ENCODE results near the gene C17orf50.

Gene C17orf50

DNA sequence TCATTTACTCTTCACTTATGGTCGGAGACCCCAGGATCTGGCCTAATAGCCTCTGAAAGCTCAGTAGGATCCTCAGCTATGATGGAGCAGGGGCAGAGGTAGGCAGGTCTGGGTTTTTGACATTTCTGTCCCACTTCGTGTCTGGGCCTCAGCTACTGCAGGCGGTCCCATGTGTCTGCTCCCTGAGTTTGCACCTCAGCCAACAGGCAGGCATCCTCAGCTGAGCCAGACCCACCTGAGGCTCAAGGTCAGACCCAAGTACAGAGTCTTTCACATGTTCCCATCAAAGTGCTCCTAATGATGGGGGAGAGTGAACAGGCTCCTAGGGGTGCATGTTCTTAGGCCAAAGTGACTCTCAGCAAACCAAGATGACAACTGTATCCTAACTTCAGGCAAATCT lies 32.1 kb upstream of the C17orf50 start:
- Mint-ChIP-seq H3K9me3 (no peaks in the 10 kb centered on the region), H3K27ac (no peak overlapping the region), H3K4me1 (peaks cover 15 to 28% of the 10 kb centered on the region in 2 donors), H3K27me3 (peaks cover 10 to 13% of the 10 kb centered on the region in 2 donors), H3K36me3 (peaks cover 34 to 54% of the 10 kb centered on the region in 2 donors), H3K4me3 (no peak overlapping the region)
- ATAC-seq (replicated peaks) = no peak
- DNase-seq = no peak

DNA sequence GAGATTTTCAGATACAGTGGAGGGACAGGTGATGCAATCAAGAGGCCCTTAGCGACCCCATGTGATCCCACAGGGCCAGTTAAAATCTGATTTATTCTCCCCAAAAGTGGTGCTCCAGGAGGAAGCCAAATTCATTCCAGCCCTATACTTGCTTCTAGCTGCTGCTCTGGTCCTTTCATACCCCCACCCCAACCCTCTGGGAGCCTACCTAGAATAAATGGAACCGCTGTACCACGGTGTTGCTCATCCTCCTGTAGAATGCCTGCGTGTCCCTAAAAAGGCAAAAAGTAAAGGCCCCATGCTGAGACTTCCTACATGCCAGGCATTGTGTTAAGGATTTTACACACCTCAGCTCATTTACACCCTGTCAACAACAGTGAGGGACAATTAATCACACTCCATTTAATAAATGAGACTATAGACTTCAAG lies 31.3 kb upstream of the C17orf50 start:
- no peak overlapping the region for H3K4me3 Mint-ChIP-seq
- H3K27me3 Mint-ChIP-seq = peaks cover 10 to 13% of the 10 kb centered on the region in 2 donors
- DNase-seq = no peak
- H3K36me3 Mint-ChIP-seq = peaks cover 26 to 45% of the 10 kb centered on the region in 2 donors
- ATAC-seq (replicated peaks) = no peak
- H3K27ac Mint-ChIP-seq = no peak overlapping the region
- no peaks in the 10 kb centered on the region for H3K9me3 Mint-ChIP-seq
- H3K4me1 Mint-ChIP-seq = peaks cover 15 to 28% of the 10 kb centered on the region in 2 donors

DNA sequence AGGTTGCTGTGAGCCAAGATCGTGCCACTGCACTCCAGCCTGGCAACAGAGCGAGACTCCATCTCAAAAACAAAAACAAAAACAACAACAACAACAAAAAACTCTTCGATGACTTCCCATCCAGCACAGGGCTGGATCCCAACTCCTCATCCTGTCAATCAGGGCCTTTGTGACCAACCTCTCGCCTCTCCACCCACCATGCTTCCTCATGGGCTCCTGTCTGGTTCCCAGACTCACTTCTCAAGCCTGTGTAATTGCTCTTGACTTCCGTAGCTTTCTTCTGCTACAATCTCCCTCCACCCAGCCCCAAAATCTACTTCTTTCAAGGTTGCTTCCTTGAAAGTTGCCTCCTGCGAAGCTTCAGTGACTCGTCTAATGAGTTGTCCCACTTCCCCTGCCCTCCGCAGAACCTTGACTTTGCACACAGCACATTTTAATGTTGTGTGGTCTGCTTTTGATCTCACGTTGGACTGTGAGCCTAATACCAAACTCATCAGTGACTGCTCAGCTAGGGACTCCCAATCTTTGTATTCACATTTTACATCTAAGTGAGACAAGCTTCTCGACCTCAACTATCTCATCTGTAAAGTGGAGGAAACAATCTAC lies 30.2 kb upstream of the C17orf50 start:
- H3K27ac Mint-ChIP-seq = no peak overlapping the region
- H3K36me3 Mint-ChIP-seq = peaks cover 16 to 34% of the 10 kb centered on the region in 2 donors
- H3K27me3 Mint-ChIP-seq = peaks cover 10 to 13% of the 10 kb centered on the region in 2 donors
- H3K9me3 Mint-ChIP-seq = no peaks in the 10 kb centered on the region
- ATAC-seq (replicated peaks) (no peak), DNase-seq (no peak)
- peaks cover 15 to 28% of the 10 kb centered on the region in 2 donors for H3K4me1 Mint-ChIP-seq
- H3K4me3 Mint-ChIP-seq = peak overlapping the region; percentile 77 to 80

DNA sequence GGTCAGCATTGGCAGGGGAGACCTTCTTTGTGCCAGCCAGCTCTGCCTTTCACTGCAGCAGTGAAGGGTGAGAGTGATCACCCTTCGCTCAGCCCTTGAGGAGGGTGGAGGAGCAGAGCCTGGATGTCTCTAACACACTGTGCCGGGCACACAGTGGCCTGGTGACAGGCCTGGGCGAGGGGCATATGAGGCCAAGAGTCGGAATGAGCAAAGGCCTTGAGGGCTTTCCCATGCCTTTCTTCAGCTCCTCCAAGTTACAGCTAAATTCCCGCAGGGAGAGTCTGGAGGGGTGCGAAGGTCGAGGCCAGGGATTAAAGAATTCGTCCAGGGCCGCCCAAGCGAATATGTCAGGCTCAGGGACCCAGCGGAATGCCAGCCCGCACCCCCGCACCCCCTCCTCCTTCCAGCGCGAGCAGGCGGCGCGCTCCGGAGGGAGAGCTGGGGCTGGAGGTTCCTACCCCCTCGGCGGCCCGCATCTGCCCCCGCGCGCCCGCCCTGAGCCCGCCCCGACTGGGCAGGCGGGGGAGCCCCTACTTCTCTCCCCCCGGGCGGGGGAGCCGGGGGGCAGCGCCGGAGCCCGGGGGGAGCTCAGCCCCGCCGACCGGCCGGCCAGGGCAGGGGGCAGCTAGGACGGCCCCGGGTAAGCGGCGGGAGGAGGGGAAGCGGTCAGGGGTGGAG lies 29.3 kb upstream of the C17orf50 start, which contains the start of gene RASL10B:
Gene RASL10B (plus strand): TSS at position 401 of the 678 bp plus-strand sequence. CDS start 3,546 bp downstream, outside the sequence.
- Mint-ChIP-seq H3K9me3 (no peaks in the 10 kb centered on the region), H3K27me3 (peaks cover 10 to 13% of the 10 kb centered on the region in 2 donors), H3K27ac (peak within 1 kb of the TSS; percentile 56), H3K36me3 (peaks cover 10 to 28% of the 10 kb centered on the region in 2 donors), H3K4me3 (peak within 1 kb of the TSS; percentile 77 to 80), H3K4me1 (peaks cover 15 to 28% of the 10 kb centered on the region in 2 donors)
- ATAC-seq (replicated peaks) (peak; percentile 75 to 76), DNase-seq (no peak)

DNA sequence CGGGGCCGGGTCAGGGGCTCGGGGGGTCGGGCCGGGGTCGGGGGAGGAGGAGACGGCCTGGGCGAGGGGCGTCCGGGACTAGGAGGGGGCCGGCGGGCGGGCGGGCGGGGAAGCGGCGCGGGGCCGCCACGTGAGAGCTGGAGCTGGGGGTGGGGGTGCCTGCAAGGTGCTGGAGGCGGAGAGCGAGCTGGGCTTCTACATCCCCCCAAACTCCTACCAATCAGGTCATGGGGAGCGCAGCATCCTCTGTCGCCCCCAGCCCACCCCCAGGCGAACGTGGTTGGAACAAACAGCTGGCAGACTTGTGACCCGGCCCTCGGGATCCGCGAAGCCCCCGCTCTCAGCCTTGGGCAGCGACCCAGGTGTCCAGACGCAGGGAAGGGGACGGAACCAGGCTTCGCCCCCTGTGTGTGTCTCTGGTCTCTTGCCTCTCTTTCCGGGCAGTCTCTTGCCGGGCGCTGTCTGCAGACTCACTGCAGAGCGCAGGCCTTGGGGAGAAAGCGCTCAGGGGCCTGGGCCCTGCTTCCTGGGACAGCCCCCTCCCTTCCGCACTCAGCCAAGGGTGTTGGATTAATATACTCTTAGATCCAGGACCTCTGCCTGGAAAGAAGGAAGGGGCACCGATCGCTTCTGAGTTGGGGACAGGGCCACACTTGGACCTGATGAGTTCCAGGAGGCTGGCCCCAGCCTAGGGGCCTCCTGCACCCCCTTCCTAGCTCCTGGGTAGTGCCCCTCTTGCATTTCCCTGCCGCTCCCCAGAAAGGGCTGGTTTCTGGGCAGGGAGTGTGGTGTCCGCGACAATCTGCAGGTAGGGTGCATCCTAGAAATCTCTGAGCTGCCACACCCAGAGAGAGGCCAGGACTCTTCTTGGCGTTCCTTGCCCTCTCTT lies 28.5 kb upstream of the C17orf50 start:
- DNase-seq (no peak), ATAC-seq (replicated peaks) (peak in 1 of 2 donors; percentile 6)
- Mint-ChIP-seq H3K9me3 (no peaks in the 10 kb centered on the region), H3K27me3 (peaks cover 10 to 13% of the 10 kb centered on the region in 2 donors), H3K4me3 (peak overlapping the region; percentile 50 to 54), H3K36me3 (peaks cover 10 to 28% of the 10 kb centered on the region in 2 donors), H3K27ac (no peak overlapping the region), H3K4me1 (peaks cover 15 to 28% of the 10 kb centered on the region in 2 donors)

DNA sequence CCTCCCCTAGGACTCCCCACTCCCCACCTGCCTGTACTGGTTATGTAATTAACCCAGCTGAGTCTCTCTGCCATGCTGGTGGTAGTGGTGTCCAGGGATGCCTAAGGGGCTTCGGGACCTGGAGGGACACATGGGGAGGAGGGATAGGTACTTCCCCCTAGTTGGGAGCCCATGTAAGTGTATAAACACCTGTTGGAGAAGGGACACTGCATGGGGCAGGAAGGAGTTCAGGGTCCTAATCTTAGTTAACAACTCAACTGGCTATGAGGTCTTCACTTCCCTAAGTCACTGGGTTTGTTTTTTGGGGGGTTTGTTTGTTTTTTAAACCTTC lies 27.9 kb upstream of the C17orf50 start:
- no peaks in the 10 kb centered on the region for H3K9me3 Mint-ChIP-seq
- H3K36me3 Mint-ChIP-seq = peaks cover 10 to 24% of the 10 kb centered on the region in 2 donors
- peaks cover 15 to 28% of the 10 kb centered on the region in 2 donors for H3K4me1 Mint-ChIP-seq
- peak overlapping the region in 1 of 2 donors; percentile 6 for H3K4me3 Mint-ChIP-seq
- H3K27ac Mint-ChIP-seq = no peak overlapping the region
- ATAC-seq (replicated peaks) (no peak), DNase-seq (no peak)
- peaks cover 10 to 13% of the 10 kb centered on the region in 2 donors for H3K27me3 Mint-ChIP-seq

DNA sequence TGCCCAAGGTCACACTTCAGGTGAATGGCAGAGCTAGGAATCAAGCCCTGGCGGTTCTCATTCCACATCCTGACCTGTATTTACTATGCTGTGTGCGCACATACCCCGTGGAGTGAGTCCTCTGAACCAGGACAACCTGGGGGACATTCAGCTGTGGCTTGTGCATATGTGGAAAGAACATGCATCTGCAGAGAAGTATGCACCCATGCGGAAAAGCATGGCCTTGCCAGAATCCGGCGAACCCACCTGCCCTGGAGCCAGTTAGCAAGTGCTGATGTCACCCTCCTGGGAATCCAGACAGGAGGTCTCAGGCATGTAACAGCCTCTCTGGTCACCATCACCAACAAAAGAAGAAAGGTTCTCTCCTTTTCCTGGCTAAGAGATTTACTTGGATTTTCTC lies 27.3 kb upstream of the C17orf50 start:
- no peak overlapping the region for H3K27ac Mint-ChIP-seq
- H3K36me3 Mint-ChIP-seq = peaks cover 9 to 18% of the 10 kb centered on the region in 2 donors
- ATAC-seq (replicated peaks) = no peak
- peaks cover 15 to 28% of the 10 kb centered on the region in 2 donors for H3K4me1 Mint-ChIP-seq
- no peak overlapping the region for H3K4me3 Mint-ChIP-seq
- no peaks in the 10 kb centered on the region for H3K9me3 Mint-ChIP-seq
- DNase-seq = no peak
- peaks cover 10 to 13% of the 10 kb centered on the region in 2 donors for H3K27me3 Mint-ChIP-seq

DNA sequence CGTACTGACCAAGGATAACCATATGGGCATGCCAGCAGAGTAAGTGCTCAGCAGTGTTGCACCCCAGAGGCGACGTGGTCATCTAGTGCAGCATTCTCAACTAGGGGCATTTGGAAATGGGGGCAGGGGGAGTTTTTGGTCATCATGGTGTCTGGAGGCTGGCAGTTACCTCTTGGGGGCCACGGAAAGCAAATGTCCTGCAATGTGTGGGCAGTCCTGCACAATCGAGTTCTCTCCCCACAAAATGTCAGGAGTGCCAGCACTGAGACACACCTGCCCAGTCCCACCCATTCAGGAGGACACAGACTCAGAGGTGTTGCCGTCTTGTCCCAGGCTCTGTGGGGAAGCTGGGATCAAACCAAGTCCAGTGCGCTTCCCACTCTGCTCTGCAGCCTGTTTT lies 26.3 kb upstream of the C17orf50 start:
- H3K4me3 Mint-ChIP-seq = no peak overlapping the region
- DNase-seq (no peak), ATAC-seq (replicated peaks) (no peak)
- H3K9me3 Mint-ChIP-seq = no peaks in the 10 kb centered on the region
- H3K27me3 Mint-ChIP-seq = peaks cover 10 to 14% of the 10 kb centered on the region in 2 donors
- peaks cover 12 to 28% of the 10 kb centered on the region in 2 donors for H3K4me1 Mint-ChIP-seq
- H3K36me3 Mint-ChIP-seq = peaks cover 2 to 14% of the 10 kb centered on the region in 2 donors
- no peak overlapping the region for H3K27ac Mint-ChIP-seq

DNA sequence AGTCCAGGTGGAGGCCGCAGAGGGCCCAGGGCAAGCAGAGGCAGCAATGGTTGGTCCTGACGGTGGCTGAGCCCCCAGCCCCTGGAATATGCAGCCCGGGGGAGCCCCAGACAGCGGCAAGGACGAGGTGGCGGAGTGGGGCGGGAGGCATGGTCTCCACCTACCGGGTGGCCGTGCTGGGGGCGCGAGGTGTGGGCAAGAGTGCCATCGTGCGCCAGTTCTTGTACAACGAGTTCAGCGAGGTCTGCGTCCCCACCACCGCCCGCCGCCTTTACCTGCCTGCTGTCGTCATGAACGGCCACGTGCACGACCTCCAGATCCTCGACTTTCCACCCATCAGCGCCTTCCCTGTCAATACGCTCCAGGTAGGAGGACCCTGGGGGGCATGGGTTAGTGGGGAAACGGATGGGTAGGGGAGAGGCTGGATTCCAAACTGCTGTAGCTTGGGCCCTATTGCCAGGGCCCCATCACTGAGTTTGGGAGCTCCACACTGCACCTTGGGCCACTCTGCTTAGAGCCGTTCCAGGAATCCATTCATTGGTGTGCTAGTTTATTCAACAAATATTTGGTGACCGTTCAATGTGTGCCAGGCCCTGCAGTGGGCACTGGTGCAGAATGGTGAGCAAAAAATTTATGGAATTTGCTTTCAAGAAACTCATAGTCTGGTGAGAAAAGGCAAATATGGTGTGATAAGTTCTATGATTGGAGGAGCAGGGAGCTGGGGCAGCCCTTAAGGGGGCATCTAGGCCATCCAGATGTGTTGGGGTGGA lies 25.5 kb upstream of the C17orf50 start:
- H3K27ac Mint-ChIP-seq = no peak overlapping the region
- no peaks in the 10 kb centered on the region for H3K9me3 Mint-ChIP-seq
- peaks cover 16 to 21% of the 10 kb centered on the region in 2 donors for H3K27me3 Mint-ChIP-seq
- peaks cover 11 to 19% of the 10 kb centered on the region in 2 donors for H3K4me1 Mint-ChIP-seq
- peaks cover 0 to 10% of the 10 kb centered on the region in 2 donors for H3K36me3 Mint-ChIP-seq
- no peak for ATAC-seq (replicated peaks)
- no peak for DNase-seq
- H3K4me3 Mint-ChIP-seq = no peak overlapping the region

DNA sequence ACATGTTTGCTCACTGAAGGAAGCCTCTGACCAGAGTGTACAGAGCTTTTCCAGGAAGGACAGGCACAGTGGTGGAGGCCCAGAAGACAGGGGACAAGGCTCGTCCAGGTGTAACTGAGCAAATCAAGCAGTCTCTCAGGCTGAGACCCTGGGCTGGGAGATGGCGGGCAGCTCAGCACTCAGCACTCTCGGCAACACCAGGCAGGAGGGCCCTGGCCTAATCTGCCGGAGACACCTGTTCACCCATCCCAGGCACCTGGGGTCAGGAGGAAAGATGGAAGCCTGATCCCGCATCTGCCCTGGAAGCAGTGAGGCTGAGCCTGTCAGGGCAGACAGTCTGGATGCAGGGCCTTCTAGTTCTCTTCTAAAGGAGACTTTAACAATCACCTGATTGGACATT lies 24.5 kb upstream of the C17orf50 start:
- Mint-ChIP-seq H3K4me1 (peaks cover 1 to 10% of the 10 kb centered on the region in 2 donors), H3K27ac (no peak overlapping the region), H3K36me3 (no peaks in the 10 kb centered on the region), H3K9me3 (no peaks in the 10 kb centered on the region), H3K27me3 (peaks cover 7 to 20% of the 10 kb centered on the region in 2 donors), H3K4me3 (no peak overlapping the region)
- DNase-seq (no peak), ATAC-seq (replicated peaks) (no peak)

DNA sequence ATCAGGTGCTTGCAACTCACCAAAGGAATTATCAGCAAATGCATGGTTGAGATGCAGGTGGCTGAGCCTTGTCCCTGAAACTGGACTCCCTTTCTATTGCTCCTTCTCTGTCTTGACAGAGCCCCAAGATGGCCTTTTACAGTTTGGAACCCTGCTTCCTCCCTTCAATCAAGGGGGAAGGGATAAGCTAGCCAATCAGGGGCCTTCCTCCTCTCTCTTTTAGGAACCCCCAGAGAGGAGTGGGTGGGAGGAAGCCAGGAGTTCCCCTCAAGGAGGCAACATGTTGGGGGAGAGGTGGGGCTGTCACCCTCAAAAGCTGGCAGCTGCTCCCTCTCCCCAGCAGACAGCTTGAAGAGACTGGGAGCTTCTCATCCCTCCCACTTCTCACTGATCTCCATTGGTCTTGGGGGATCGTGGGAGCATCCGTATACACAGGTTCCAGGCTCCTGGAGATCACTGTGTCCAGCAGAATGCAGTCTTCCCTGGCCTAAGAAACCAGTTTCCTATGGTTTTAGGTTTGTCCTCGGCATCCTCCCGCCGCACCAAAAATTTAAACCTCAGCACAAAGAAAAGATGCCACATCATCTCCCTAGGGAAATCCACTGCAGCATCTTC lies 22.1 kb upstream of the C17orf50 start:
- ATAC-seq (replicated peaks) = no peak
- Mint-ChIP-seq H3K4me1 (peaks cover 3 to 7% of the 10 kb centered on the region in 2 donors), H3K9me3 (no peaks in the 10 kb centered on the region), H3K27me3 (peaks cover 23 to 37% of the 10 kb centered on the region in 2 donors), H3K36me3 (no peaks in the 10 kb centered on the region), H3K27ac (no peak overlapping the region), H3K4me3 (no peak overlapping the region)
- DNase-seq = no peak

DNA sequence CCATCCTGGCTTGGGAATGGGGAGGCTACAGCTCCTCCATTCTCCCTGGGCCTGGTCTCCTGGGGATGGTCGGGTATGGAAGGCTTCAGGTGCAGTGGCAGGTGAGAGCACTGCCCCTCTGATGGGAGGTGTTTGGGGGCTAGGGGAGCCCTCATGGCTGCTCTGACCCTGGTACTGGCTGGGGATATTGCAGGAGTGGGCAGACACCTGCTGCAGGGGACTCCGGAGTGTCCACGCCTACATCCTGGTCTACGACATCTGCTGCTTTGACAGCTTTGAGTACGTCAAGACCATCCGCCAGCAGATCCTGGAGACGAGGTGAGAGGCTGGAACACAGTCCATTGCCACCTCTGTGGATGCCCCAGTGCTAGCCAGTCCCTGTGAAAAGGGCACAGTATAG lies 20.5 kb upstream of the C17orf50 start:
- Mint-ChIP-seq H3K27ac (no peak overlapping the region), H3K9me3 (no peaks in the 10 kb centered on the region), H3K27me3 (peaks cover 27 to 51% of the 10 kb centered on the region in 2 donors), H3K4me1 (peaks cover 3 to 7% of the 10 kb centered on the region in 2 donors), H3K4me3 (no peak overlapping the region), H3K36me3 (no peaks in the 10 kb centered on the region)
- no peak for DNase-seq
- no peak for ATAC-seq (replicated peaks)
